ENCODE measurements around the gene CLDN20.
A peak's percentile ranks its signal among the peaks of the same experiment; 100 is the strongest.
"Not testable (repeated sequence)": the region's sequence is repeated elsewhere in the genome, so short reads cannot be mapped to it uniquely, and the experiment has no call there.

The CLDN20 gene

DNA sequence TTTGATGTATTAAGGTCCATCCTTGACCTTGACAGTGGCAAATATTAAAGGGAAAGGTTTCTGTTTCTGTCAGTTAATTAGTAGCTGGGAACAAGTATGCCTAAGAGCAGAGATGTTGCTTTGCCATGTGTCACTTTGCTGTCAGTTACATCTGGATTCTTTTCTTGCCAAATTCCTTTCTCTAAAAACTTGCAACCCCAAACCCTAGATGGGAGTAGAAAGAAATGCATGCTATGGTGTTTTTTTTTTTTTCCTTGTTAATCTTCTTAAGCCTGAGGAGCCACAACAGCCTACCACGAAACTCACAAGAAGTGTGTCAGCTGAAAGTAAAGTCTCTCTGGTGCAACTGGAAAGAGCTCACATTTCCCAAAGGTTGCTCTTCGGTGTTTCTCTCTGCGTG lies 18.0 kb upstream of the CLDN20 start:
- no peak for DNase-seq (ENCODE audit: low spot score)

DNA sequence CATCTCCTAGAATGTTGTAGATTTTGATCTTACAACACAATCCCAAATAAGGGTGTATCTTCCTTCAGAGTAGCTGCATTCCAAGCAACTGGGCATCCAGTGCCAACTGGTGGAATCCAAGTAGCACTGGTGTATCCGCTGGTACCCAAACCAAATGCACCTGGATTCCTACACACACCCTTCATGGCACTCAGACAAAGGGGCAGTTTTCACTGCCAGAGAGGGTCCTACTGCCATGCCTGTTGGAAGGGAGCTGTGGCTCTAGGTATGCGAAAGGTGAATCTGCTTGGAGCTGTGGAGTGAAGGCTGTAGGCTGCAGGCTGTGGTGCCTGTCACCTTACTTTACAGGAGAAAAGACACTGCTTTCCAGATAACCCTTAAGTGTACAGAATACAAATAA lies 17.0 kb upstream of the CLDN20 start:
- DNase-seq (ENCODE audit: low spot score), result no peak

DNA sequence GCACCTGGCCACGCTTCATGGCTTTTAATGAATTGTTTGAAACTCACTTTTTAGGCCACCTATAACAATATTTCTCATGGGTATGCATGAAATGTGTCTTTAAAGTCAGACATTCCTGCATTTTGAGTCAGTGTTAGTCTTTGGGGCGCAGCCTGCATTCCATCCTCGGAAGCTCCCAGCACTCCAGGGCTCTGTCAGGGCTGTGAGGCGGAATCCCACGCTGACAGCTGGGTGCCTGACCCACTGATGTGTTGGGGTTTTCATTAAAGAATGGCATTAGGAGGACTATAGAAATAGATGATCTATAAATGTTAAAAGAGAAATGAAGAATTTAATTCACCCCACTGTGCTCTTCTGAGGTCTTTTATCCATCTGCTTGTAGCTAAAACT lies 16.2 kb upstream of the CLDN20 start:
- DNase-seq (ENCODE audit: low spot score), result peak; percentile 84

DNA sequence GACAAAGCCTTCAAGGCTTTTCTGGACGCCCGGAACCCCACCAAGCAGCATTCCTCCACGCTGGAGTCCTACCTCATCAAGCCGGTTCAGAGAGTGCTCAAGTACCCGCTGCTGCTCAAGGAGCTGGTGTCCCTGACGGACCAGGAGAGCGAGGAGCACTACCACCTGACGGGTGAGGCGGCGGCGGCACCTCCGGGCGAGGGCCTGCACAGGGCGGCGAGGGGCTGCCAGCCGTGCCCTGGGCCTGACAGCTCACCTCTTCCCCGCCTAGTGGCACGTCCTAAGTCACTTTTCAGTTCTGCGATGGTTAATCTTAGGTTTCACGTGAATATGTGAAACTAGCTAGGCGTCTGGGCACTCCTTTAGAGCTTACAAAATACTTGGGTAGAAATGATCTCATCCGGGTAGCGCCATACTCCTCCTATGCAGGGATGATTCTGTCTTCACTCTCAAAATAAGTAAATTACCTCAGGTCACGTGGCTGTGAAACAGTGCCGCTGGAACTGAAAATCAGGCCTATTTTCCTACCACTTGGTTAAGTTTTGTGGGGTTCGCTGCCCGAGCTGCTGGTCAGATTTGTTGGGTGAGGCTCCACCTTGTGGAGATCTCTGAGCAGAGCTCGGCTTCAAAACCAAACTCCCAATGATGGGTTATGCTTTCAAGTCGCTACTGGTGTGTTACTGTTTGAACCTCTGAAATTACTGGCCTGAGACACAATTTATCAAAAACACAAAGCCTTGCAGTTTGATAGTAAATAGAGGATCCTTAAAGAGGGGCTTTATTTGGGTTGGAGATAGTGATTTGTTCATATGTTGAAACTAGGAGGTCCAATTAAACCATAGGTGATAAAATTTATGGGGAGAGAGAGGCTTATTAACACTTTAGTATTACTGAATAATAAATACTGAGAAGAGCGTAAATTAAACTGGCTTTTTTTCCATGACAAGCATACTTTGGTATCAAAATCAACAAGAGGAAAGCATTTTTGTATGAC lies 15.5 kb upstream of the CLDN20 start:
- peak; percentile 83 for DNase-seq (ENCODE audit: low spot score)

DNA sequence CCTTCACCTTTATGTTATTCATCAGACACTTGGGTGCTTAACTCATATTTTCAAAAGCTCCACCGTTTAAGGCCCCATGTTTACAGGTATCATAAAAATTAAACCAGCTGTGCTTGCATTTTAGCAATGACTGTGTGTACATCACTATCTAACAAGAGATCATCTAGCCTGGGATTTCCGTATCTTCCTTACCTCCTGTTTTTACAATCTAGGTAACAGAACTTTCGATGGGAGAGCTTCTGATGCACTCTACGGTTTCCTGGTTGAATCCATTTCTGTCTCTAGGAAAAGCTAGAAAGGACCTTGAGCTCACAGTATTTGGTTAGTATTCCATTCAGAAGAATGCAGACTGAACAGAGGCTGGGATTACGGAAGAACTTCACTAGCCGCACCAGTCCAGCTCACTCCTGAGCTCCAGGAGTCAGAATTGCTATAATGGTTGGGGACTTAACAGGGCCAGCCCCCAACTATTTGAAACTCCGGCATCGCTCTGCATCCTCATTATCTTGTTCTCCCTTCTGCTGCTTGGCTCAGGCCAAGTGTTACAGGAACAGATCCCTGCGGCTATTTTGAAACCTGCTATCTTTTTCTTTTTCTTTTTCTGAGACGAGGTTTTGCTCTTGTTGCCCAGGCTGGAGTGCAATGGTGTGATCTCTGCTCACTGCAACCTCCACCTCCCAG lies 13.0 kb upstream of the CLDN20 start:
- no peak for DNase-seq (ENCODE audit: low spot score)

DNA sequence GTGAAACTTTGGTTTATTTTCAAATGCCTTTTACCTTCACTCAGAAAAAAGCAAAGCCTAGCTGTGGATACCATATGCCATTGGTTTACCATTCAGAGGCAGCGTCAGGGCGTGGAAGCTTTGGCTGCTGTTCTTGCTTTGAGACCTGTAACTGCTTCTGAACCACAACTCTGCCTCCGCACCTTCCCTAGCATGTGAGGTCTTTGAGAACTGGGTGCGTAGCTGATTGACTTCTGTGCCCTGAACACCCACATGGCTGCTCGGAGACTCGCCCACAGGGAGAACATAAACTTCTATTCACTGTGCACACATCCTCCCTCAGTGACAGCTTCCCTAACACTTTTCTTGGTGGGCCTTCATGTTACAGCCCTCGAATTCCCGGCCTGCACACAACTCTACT lies 11.2 kb upstream of the CLDN20 start:
- no peak for DNase-seq (ENCODE audit: low spot score)

DNA sequence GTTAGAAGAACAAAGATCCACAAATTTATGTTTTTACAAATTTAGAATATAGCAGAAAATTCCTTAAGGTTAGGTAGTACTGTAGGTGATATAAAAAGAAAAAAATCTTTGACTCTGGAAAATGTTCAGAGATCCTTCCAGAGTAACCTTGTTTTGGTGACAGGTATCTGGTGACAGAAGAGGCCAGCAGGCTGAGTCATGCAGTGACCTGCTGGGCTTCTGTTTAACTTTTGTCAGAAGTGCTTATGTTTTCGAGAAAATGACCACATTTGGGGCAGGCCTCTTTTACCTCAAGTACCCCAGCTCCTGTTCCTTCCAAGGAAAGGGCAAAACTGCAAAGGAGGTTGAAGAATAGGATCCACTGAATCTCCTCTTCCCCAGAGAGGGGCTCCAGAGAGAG lies 10.5 kb upstream of the CLDN20 start:
- DNase-seq (ENCODE audit: low spot score), result no peak

DNA sequence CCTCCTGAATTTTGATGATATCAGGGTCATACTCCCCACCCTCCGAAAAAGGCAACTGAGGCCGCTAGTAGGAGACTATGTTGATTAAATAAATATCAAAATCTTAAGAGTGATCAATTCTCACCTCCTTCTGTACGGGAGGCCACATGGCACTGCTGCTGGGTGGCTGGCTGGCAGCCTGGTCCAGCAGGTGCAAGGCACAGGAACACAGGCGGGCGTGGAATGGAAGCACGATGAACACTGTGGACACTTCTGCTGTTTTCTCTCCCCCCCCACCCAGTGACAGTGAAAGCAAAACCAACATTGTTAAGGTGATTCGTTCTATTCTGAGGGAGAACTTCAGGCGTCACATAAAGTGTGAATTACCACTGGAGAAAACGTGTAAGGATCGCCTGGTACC lies 9.7 kb upstream of the CLDN20 start:
- no peak for DNase-seq (ENCODE audit: low spot score)

DNA sequence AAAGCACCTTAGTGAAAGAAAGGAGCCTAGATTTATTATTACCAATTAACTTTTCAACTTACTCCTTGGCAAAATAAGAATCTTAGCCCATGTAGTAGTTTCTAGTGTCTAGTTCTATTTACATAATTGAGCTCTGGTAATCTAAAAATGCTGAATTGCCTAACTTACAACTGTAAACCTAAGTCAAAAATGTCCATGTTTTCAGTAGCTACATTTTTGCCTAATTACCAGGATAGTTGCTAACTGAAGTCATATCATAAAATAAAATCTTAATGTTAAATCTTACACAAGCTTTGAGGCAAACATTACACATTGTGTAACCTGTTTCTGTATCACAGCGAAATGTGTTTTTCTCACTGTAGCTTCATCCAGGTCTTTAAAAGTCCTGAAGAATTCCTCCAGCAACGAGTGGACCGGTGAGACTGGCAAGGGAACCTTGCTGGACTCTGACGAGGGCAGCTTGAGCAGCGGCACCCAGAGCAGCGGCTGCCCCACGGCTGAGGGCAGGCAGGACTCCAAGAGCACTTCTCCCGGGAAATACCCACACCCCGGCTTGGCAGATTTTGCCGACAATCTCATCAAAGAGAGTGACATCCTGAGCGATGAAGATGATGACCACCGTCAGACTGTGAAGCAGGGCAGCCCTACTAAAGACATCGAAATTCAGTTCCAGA lies 7.6 kb upstream of the CLDN20 start:
- DNase-seq (ENCODE audit: low spot score), result no peak

DNA sequence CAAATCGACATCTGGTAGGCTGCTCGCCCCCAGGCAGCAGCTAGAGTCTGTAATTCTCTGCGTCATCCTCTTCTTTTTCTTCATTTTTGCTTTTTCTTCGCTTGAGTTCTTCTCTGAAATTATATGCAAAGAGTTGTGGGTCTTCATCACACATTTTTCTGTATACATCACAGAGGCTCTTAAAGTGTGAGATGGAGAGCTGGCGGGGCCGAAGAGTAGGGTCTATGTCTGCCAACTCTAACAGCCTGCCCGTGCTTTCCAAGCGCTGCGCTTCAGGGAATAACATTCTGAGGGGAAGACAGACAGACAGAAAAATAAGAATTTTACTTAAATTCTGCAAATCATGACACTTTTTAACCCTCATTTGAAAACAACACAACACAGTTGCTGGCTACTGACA lies 6.0 kb upstream of the CLDN20 start:
- no peak for DNase-seq (ENCODE audit: low spot score)

DNA sequence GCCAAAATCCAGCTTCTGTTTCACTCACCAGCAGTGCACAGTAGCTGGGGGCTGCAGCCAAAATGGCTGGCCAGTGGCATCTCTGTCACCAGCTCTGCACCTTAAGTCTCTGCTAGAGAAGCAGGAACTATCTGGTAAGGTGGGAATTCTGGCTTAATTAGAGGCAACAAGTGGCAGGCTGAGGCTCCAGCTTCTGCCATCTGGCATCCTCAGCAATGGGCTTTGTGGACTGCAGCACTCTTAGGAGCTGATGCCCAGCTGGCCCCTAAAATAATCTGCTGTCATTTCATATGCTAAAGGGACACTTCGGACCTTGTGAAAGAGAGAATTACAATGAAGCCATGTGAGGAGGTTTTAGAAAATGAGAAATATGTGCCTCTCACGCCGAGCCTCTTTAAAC lies 4.6 kb upstream of the CLDN20 start:
- DNase-seq (ENCODE audit: low spot score), result no peak

DNA sequence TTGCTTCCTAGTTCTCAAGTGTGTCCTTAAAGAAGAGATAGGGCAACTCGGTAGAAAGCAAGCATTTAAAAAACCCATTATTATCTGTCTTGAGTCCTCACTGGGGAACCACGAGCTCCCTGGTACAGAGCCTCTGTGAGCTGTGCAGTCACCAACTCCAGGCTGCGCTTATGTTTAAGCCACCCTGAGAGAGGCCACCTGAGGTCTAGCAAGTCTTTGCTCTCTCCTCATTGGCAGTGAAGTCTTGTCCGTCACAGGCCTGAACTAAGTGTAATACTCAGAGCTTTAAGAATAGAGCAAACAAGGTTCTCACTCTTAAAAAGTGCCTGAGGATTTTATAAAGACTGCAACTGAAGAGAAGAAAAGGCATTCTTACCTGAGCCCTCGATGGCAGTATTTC lies 3.9 kb upstream of the CLDN20 start:
- DNase-seq (ENCODE audit: low spot score), result no peak

DNA sequence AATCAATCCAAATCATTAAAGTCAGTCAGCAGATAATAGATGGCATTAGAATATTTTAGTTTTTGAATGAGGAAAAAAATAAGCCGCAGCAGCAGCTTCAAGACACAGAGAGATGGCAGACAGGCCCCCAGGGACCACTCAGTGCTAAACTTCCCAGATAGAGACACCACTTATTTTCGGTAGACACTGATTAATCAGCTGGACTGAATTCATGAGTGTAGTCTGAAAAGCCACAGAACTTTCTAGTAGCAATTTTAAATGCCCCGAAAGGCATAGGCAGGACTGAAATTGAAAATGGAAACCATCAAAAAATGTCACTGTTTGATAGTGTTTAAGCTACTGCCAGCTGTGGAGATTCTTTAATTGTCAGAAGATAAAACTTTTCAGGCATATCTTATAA lies 3.1 kb upstream of the CLDN20 start:
- no peak for DNase-seq (ENCODE audit: low spot score)

DNA sequence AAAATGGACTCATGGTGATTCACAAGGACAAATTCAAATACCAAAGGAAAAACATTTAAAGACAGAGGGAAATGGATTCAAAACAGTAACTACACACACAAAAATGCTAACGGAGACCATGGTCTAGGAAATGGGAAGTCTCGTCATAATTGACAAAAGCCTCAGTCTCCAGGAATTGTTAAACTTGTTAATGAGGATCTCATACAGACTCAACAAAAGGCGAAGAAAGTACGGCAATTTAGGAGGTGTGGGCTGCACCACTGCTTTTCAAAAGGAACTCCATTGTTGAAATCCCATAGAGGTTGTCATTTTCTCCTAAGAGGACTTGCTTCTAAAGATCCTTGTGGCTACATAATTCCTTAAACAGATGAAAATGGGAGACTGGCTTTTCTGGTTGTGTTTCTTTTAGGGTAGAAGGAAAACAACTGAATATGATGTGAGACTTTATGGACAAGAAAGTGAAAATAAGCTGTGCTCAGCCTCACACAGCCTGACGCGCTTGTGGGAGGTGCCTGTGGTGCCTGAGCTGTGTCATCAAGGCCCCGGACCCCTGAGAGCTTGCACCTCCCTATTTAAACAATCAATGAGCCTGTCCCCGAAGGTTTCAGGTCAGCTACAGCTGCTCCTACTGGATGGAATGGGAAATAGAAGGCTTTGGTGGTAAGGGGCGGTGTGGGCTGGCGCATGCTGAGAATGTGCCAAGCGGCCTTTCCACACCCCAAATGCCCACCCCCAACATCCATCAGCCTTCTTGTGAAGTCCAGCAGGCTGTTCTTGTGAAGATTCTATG lies 2.5 kb upstream of the CLDN20 start:
- no peak for DNase-seq (ENCODE audit: low spot score)

DNA sequence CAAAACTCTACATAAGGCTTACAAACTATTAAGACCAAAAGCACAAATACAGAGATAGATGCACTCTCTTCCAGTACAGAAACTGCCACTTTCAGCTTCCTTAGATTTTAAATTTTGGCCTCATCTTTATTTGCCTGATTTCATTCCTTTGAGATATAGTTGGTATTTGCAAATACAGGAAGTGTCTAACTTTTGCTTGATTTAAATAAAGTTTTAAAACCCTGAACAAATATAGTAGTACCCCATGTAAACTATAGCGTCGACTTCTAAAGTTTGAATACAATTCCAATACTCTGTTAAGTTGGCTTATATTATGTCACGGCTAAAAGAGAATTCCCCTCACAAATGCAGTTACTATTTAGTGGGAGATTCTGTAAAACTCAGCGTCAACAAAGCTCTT lies 1.2 kb upstream of the CLDN20 start:
- no peak for DNase-seq (ENCODE audit: low spot score)

DNA sequence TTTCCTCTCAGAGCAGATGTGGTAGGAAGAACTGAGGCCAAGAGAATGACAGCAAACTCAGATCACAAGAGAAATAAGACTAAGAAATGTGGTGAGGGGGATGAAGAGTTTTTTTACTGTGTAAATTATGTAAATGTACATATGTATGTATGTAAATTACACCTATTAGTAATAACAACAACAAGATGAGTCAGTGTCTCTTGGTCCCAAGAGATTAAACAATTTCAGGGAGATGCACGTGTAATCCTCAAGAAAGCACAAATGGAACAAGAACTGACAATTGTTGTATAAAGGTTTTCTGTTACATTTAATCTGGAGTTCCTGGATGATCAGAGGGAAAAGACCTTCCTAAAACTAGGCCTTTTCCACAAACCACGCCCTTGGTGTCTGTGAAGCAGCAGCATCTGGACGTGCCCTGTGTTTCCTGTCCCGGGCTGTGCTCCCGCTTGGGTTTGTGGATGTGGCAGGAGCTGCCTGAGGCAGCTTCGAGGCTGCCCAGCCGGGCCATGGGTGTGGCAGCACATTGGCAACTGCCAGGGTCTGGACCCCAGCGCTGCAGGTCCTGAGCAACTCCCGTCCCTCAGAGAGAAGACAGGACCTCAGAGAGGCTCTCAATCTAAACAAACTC lies 994 bp downstream of the CLDN20 start:
- DNase-seq (ENCODE audit: low spot score), result peak; percentile 24

DNA sequence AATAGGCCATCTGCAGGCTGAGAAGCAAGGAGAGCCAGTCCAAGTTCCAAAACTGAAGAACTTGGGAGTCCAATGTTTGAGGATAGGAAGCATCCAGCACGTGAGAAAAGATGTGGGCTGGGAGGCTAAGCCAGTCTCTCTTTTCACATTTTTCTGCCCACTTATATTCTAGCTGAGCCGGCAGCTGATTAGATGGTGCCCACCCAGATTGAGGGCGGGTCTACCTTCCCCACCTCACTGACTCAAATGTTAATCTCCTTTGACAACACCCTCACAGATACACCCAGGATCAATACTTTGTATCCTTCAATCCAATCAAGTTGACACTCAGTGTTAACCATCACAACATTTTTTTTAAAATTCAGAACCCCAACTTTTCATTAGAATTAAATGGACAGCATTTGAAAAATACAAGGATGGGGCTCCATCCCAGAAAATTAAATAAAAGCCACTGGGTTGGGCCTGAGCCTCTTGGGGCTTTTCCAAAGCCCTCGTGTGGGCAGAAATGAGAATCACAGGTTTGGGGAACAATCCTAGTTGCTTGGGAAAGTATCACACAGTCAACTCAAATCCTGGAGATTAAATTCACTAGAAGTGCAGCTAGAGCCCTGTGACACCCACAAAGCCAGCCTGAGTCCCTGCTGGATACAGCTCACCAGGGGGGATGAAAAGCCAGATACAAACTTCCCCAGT lies 2.2 kb downstream of the CLDN20 start:
- no peak for DNase-seq (ENCODE audit: low spot score)

DNA sequence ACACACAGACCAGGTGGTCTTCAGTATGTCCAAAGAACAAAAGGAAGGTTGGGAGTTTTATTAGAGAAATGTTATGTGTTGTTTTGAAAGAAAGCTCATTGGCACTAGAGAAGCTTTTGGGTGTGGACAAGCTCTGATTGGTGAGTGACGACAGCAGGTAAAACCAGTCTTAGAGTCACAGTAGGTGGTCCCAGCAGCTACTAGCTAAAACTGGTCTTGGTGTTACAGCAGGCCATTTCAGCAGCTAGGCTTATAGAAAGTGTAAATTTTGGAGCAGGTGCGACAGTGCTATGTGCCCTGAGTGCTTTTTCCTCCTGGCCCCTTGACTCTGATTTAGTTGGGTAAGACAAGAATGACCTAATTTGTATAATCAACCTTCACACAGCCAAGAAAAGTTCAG lies 3.6 kb downstream of the CLDN20 start:
- no peak for DNase-seq (ENCODE audit: low spot score)

DNA sequence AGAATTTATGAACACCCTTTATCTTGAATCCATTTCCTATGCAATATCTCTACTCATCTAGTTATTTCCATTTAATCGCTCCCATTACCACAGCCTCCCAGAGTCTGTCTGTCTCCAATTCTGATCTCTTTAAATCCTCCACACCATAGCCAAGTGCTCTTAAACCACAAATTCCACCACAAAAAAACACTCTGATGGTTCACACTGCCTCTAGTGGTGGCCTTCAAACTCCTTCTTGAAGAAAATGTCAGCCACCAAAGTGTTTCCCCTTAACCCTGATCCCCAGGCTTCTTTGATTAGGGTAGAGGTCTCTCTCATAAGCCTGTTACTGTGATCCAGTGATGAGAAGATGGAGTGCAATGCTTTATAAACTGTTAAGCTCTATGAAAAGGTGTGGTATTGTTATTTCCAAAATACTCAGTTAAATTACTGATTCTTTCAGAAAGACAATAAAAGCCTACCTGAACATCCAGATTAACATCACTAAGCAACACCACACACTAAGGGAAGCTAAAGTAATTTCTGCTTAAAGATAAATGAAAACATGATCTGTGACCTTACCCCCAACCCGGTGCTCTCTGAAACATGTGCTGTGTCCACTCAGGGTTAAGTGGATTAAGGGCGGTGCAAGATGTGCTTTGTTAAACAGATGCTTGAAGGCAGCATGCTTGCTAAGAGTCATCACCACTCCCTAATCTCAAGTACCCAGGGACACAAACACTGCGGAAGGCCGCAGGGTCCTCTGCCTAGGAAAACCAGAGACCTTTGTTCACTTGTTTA lies 4.5 kb downstream of the CLDN20 start:
- not testable (repeated sequence) for DNase-seq (ENCODE audit: low spot score)

DNA sequence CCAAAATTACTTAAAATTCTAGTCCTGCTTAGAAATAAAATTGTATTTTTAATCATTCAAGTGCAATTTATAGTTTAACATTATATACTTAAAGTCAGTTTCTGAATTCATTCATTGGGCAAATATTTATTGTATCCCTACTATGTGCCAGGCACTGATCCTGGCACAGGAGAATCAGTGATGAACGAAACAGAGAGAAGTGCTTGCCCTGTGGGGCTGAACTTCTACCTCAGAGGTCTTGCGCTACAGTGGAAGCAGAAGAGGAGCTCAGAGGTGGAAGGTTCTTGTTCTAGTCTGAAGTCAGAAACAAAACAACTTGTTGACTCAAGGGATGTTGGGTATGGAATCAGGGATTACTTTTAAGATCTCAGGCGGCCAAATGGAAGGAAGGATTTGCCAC lies 6.0 kb downstream of the CLDN20 start:
- no peak for DNase-seq (ENCODE audit: low spot score)
